SH-SY5Y (cell line): ENCODE measurements around the gene TBC1D10A.

Source experiments
- GATA2 ChIP-seq: IDR thresholded peaks from 2 replicates; pipeline ENCODE4 v1.6.1; 2011; ENCODE audit warnings: mild to moderate bottlenecking, low read depth, low read length
- GATA3 ChIP-seq: IDR thresholded peaks from 2 replicates; pipeline ENCODE4 v1.6.1; 2011; ENCODE audit warnings: low read depth, mild to moderate bottlenecking, low read length, moderate library complexity

DNA sequence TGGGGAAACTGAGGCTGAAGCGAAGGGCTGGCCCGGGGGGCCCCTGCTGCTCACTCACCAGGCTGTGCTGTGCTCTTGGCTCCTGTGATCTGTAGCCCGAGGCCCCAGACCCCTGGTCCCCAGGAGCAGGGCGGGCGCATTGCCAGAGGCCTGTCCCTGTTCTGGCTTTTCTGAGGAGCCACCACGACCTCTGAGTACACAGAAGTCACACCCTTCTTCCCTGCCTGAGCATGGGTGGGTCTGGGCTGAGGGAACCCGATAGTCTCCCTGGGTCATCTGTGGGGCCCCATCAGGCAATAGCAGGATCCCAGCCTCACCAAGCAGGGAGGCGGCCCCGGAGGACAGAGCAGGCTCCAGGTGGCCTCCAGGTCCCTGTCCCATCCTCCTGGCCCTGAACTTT is 42.6 kb downstream of the TBC1D10A start:
- TF ChIP-seq GATA3 (no peak), GATA2 (no peak)
